Measurements from ENCODE around the gene MSX2. TPM values are rescaled to one million over a fixed set of nuclear protein-coding genes. Genes with fewer than 3 reads are reported as not detected.

The MSX2 gene
- total RNA-seq, 1 experiment from 2014 or later, result not detected

DNA sequence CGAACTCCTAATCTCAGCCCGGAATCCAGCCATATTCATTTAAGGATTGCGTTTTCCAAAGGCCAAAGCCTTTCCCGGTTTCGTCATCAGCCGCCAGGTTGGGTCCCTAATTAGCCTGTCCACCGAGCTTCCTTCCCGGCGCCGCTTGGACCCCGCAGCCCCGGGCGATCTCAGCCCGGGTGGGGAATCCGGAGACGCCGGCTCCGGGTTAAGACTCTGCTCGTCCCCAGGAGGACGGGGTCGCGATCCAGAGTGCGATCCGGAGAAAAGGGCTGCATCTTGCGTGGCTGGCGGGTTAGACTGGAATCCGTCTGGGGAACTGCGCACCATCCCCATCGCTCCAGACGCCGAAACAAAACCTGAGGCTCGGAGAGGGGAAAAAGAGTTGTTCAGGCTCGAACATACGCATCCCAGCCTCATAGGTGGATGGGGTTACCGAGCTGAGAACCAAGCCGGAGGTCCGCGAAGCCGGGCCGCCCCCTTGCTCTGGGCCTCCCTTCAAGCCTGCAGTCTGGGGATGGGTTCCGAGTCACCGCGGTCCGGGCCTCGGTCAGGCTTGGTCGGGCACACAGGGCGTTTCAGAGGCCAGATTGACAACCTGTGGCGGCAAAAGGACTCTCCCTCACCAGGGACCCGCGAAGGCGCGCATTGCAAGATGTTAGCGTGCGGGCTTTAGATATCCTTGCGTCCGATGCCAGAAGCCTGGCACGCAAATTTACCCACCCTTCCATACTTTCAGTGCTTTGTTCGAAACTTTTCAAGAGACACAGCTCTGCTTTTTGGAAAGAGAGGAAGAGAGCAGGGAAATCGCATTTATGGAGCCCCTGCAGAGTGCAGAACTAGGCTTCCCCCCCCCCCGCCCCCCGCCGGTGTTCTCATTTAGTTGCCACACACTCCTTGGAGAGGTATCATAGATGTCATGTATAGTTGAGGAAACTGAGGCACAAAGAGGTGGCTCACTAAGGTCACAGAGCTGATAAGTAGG lies 7.9 kb downstream of the MSX2 start:
- intact Hi-C loops (cut with micrococcal nuclease; ENCODE audit: unreplicated experiment), result no loop called here
- no peaks in the 10 kb centered on the region for H3F3A ChIP-seq (ENCODE audit: insufficient read depth, low read depth)
- no peaks in the 10 kb centered on the region for H3K4me1 ChIP-seq (replicated peaks; ENCODE audit: insufficient read depth)
- ChIA-PET POLR2A (ENCODE audit: unreplicated experiment) (no interaction called here), CTCF (no interaction called here)
- no peak for DNase-seq
- TF ChIP-seq, protein P1, sequence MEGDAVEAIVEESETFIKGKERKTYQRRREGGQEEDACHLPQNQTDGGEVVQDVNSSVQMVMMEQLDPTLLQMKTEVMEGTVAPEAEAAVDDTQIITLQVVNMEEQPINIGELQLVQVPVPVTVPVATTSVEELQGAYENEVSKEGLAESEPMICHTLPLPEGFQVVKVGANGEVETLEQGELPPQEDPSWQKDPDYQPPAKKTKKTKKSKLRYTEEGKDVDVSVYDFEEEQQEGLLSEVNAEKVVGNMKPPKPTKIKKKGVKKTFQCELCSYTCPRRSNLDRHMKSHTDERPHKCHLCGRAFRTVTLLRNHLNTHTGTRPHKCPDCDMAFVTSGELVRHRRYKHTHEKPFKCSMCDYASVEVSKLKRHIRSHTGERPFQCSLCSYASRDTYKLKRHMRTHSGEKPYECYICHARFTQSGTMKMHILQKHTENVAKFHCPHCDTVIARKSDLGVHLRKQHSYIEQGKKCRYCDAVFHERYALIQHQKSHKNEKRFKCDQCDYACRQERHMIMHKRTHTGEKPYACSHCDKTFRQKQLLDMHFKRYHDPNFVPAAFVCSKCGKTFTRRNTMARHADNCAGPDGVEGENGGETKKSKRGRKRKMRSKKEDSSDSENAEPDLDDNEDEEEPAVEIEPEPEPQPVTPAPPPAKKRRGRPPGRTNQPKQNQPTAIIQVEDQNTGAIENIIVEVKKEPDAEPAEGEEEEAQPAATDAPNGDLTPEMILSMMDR (conservative IDR thresholded peaks at IDR 0.05), result no peak
- TF ChIP-seq EZH2 (IDR thresholded peaks at IDR 0.05; ENCODE audit: low read depth), result no peak
- H4K20me1 ChIP-seq (ENCODE audit: insufficient read depth), result no peaks in the 10 kb centered on the region
- H3K27me3 ChIP-seq (ENCODE audit: insufficient read depth, low read depth), result peaks cover 78% of the 10 kb centered on the region
- no peak overlapping the region for H2AFZ ChIP-seq
- H3K79me2 ChIP-seq (ENCODE audit: low read depth), result no peaks in the 10 kb centered on the region
- H3K9me3 ChIP-seq (ENCODE audit: insufficient read depth, low read depth), result no peaks in the 10 kb centered on the region
- H3K36me3 ChIP-seq (ENCODE audit: low read depth), result no peaks in the 10 kb centered on the region
- no peak overlapping the region for H3K4me2 ChIP-seq
- no peak overlapping the region for H3K4me3 ChIP-seq
- H3K27ac ChIP-seq, result no peak overlapping the region
- H3K9me2 ChIP-seq (ENCODE audit: insufficient read depth), result no peaks in the 10 kb centered on the region
- no TSS peak for BruUV-seq (replicated peaks)

DNA sequence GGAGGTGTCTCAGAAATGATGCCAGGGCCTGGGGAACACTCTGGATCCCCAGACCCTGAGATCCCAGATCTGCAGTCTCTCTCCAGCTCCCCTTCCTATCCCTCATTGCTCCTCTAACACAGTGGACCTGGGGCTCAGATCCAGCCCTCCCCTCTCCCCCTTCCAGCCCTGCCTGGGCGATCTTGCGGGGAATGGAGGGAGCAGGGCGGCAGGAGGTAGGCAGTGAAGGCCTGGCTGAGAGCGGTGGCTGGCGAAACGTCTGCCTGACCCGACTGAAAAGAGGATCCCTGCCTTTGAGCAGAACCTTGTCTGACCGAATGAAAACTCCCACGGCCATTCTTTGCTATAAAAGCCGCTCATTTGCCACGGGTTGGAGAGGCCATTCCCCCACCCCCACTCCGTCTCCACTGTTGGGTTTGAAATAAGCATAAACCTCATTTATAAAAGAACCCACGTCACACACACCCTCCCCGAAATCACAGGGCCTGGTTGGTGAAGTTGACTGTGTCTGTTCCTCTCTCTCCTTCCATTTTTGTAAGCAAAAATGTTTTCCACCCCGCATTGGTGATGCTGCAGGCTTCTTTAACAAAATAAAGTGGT lies 8.8 kb downstream of the MSX2 start:
- H3K79me2 ChIP-seq (ENCODE audit: low read depth), result no peaks in the 10 kb centered on the region
- H3K4me3 ChIP-seq, result no peak overlapping the region
- POLR2A ChIA-PET (ENCODE audit: unreplicated experiment), result no interaction called here
- CTCF ChIA-PET, result no interaction called here
- H3K9me2 ChIP-seq (ENCODE audit: insufficient read depth), result no peaks in the 10 kb centered on the region
- H2AFZ ChIP-seq, result no peak overlapping the region
- no peak for DNase-seq
- no peaks in the 10 kb centered on the region for H3K36me3 ChIP-seq (ENCODE audit: low read depth)
- BruUV-seq (replicated peaks), result no TSS peak
- no peaks in the 10 kb centered on the region for H3F3A ChIP-seq (ENCODE audit: insufficient read depth, low read depth)
- TF ChIP-seq EZH2 (IDR thresholded peaks at IDR 0.05; ENCODE audit: low read depth), result no peak
- TF ChIP-seq, protein P1 (conservative IDR thresholded peaks at IDR 0.05), result no peak
- no peaks in the 10 kb centered on the region for H4K20me1 ChIP-seq (ENCODE audit: insufficient read depth)
- H3K4me2 ChIP-seq, result no peak overlapping the region
- peaks cover 77% of the 10 kb centered on the region for H3K27me3 ChIP-seq (ENCODE audit: insufficient read depth, low read depth)
- intact Hi-C loops (cut with micrococcal nuclease; ENCODE audit: unreplicated experiment), result no loop called here
- no peaks in the 10 kb centered on the region for H3K4me1 ChIP-seq (replicated peaks; ENCODE audit: insufficient read depth)
- H3K27ac ChIP-seq, result no peak overlapping the region
- no peaks in the 10 kb centered on the region for H3K9me3 ChIP-seq (ENCODE audit: insufficient read depth, low read depth)

DNA sequence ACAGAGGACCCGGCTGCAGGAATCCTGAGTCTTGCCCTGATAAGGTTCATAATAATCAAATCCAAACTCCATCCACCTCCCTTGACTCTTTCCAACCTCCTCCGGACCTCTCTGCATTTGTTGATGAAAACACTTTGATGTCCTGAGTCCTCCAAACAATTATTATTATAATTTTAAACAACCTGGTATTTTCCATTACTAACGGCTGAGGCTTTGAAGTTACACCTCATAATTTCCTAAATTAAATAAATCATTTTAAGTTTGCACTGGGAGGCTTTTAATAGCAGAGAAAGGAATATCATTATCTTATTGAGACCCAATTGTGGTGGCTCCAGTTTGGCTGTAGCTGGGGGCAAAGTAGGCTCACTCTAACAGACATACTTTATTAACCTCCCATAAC lies 9.5 kb downstream of the MSX2 start:
- no peaks in the 10 kb centered on the region for H3K36me3 ChIP-seq (ENCODE audit: low read depth)
- no peak for DNase-seq
- no peaks in the 10 kb centered on the region for H3K79me2 ChIP-seq (ENCODE audit: low read depth)
- no peak overlapping the region for H3K4me2 ChIP-seq
- ChIA-PET POLR2A (ENCODE audit: unreplicated experiment) (no interaction called here), CTCF (no interaction called here)
- no peak overlapping the region for H3K27ac ChIP-seq
- no peaks in the 10 kb centered on the region for H3K9me2 ChIP-seq (ENCODE audit: insufficient read depth)
- no peaks in the 10 kb centered on the region for H3K4me1 ChIP-seq (replicated peaks; ENCODE audit: insufficient read depth)
- H3K27me3 ChIP-seq (ENCODE audit: insufficient read depth, low read depth), result peaks cover 77% of the 10 kb centered on the region
- no peaks in the 10 kb centered on the region for H4K20me1 ChIP-seq (ENCODE audit: insufficient read depth)
- no TSS peak for BruUV-seq (replicated peaks)
- TF ChIP-seq, protein P1 (conservative IDR thresholded peaks at IDR 0.05), result no peak
- TF ChIP-seq EZH2 (IDR thresholded peaks at IDR 0.05; ENCODE audit: low read depth), result no peak
- H3K4me3 ChIP-seq, result no peak overlapping the region
- intact Hi-C loops (cut with micrococcal nuclease; ENCODE audit: unreplicated experiment), result no loop called here
- H2AFZ ChIP-seq, result no peak overlapping the region
- no peaks in the 10 kb centered on the region for H3K9me3 ChIP-seq (ENCODE audit: insufficient read depth, low read depth)
- no peaks in the 10 kb centered on the region for H3F3A ChIP-seq (ENCODE audit: insufficient read depth, low read depth)

All from PC-9 (cell line).